Ovary (tissue), 3 donors: ENCODE measurements around the gene GLB1L2.

Source experiments
- POLR2A ChIP-seq: fragments of 450-650 bp; IDR thresholded peaks from one replicate; pipeline ENCODE4 v1.6.1; 2017; ENCODE audit warnings: antibody characterized with exemption, mild to moderate bottlenecking, moderate library complexity
- TF ChIP-seq, protein P1 (sequence below), 3 donors: fragments of 450-650 bp in 2 of 3; fragments of 200-600 bp in 1 of 3; IDR thresholded peaks; one replicate each; pipeline versions ENCODE4 v1.5.1 to v1.8.0; 2016 to 2022; ENCODE audit warnings: antibody characterized with exemption in 3 of 3, mild to moderate bottlenecking in 1 of 3
- donor health status: DM: no; HTN: no; CAD: no.

GRCh38 chr11:134389464-134390180 is 57.8 kb downstream of the GLB1L2 start:
- TF ChIP-seq, protein P1, sequence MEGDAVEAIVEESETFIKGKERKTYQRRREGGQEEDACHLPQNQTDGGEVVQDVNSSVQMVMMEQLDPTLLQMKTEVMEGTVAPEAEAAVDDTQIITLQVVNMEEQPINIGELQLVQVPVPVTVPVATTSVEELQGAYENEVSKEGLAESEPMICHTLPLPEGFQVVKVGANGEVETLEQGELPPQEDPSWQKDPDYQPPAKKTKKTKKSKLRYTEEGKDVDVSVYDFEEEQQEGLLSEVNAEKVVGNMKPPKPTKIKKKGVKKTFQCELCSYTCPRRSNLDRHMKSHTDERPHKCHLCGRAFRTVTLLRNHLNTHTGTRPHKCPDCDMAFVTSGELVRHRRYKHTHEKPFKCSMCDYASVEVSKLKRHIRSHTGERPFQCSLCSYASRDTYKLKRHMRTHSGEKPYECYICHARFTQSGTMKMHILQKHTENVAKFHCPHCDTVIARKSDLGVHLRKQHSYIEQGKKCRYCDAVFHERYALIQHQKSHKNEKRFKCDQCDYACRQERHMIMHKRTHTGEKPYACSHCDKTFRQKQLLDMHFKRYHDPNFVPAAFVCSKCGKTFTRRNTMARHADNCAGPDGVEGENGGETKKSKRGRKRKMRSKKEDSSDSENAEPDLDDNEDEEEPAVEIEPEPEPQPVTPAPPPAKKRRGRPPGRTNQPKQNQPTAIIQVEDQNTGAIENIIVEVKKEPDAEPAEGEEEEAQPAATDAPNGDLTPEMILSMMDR (IDR thresholded peaks at IDR 0.05): no peak
- TF ChIP-seq POLR2A: no peak
